HG03060 (cell line): ENCODE results near the gene CPA5.
"Not testable (repeated sequence)": the region's sequence is repeated elsewhere in the genome, so short reads cannot be mapped to it uniquely, and the experiment has no call there.

Source experiments
- ATAC-seq: cut with Tn5 transposase; IDR thresholded peaks from one replicate; pipeline ENCODE4 v1.9.1; 2021; ENCODE audit warnings: low read depth, moderate number of reproducible peaks; ENCODE audit not compliant: unreplicated experiment

The CPA5 gene

GRCh38 chr7:130374507-130374906, 29.9 kb downstream of the CPA5 start:
- ATAC-seq: no peak

GRCh38 chr7:130376461-130376860, 31.8 kb downstream of the CPA5 start:
- ATAC-seq: not testable (repeated sequence)

DNA sequence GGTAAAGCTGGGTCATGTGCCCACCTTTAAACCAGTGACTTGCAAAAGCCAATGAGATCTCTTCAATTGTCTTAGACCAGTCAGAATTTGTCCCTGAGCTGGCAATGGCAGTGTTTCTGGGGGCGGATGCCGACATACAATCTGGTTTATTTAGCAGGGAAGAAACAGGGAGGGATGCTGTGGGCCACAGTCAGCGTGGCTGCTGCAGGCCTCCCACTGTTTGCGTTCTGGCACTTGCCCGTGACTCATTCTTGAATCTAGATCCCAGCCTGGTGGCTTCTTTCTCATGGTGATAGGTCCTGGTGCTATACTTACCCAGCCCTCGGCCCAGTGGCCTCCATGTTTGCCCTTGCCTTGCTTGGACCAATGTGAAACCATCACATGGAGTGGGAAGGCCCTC, 32.6 kb downstream of the CPA5 start:
- ATAC-seq: no peak

- no peak for ATAC-seq
These were observed 34.4 kb downstream of the CPA5 start for GRCh38 chr7:130379019-130379418.

- no peak for ATAC-seq
These were observed 34.9 kb downstream of the CPA5 start for GRCh38 chr7:130379532-130379920.

DNA sequence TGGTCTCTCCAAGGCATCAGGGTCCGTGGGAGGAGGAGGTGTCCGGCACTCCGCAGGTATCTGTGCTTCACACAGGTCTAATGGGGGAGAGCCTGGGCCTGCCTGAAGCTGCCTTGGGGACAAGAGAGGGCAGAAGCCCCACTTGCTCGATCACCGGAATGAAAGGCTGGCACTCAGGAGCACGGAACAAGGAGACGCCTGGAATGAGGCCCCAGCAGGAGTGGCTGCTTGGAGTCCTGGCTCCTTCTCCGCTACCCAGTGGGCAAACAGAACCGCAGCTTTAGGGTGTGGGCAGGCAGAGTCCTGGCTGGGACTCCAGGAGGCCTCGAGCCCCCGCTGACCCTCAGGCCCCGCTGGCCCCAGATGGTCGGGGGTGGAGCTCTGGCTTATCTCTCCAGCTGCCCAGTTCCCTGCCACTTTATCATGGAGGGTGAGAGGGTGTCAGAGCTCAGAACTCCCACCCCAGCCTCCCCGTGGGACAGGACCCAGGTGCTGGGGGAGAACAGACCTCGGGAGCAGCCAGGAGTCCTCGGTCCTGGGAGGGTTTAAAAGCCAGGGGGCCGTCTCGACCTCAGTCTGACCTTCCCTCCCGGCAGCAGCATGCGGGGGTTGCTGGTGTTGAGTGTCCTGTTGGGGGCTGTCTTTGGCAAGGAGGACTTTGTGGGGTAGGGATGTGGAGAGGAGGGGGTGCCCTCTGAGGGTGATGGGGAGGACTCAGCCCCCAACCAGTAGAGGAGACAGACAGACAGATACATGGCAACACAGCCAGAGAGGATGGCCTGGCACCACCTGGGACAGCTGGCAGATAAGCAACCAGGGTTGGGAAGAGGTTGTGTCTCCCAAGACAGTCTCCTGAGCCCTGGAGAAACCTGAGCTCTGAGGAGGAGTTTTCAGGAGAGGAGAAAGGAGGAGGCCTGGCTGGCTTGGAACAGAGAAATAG, 35.6 kb downstream of the CPA5 start, which contains the start of gene CPA1:
Gene CPA1, plus strand, starts transcription at position 574 of the 940 bp plus-strand sequence. Its CDS starts 27 bp downstream, at position 601.
- ATAC-seq: no peak

GRCh38 chr7:130380861-130381455, 36.3 kb downstream of the CPA5 start:
- ATAC-seq: no peak

GRCh38 chr7:130381468-130382312, 37.1 kb downstream of the CPA5 start:
- no peak for ATAC-seq

DNA sequence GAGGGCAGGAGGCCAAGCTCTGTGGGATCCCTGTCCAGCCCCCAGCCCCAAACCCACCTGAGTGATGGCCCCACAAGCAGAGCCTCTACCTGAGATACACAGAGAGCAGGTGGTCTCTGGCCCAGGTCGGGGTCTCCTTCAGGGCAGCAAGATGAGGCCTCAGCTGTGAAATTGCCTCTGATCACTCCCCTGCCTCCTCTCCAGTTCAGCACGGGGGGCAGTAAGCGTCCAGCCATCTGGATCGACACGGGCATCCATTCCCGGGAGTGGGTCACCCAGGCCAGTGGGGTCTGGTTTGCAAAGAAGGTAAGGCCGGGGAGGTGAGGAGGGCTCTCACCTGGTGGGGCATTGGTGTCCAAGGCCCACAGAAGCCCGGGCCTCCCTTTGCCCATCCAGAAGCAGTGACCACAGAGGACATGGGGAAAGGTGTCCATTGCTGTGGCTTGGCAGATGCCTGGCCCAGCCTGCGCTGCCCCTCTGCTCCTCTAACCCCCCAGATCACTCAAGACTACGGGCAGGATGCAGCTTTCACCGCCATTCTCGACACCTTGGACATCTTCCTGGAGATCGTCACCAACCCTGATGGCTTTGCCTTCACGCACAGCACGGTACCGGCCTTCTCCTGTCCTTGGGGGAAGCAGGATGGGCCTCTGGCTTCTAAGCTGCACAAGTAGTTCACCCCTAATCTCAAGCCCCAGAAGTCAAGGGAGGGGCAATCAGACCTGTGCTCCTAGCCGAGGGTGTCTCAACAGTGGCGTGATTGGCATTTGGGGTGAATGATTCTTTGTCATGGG, 38.8 kb downstream of the CPA5 start:
- ATAC-seq: no peak

GRCh38 chr7:130384371-130384801, 39.8 kb downstream of the CPA5 start:
- ATAC-seq: no peak

DNA sequence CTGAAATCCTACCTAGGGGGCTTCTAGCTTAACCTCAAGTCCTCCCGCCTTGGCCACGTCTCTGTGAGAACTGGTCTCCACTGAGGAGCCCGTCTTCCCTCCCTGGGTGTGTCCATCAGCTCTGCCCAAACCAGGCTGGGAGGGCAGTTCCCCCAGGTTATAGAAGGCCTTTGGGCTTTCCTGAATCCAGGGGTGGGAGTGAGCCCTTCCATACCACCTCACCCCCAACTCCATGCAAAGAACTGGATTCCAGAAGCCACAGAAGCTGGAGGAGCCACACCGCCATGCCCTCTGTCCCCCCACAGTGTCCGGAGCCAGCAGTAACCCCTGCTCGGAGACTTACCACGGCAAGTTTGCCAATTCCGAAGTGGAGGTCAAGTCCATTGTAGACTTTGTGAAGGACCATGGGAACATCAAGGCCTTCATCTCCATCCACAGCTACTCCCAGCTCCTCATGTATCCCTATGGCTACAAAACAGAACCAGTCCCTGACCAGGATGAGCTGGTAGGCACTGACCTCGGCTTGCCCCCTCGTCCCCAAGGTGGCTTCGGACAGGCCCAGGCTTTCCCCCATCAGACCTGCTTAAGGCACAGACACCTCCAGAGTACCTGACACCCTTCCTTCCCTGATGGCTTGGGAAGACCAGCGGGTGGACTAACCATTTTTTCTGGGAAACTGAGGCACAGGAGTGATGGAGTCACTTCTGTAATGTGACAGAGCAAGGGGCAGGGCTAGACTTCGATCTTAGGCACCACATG, 40.4 kb downstream of the CPA5 start:
- no peak for ATAC-seq

- no peak for ATAC-seq
These were observed 41.0 kb downstream of the CPA5 start for GRCh38 chr7:130385600-130386066.

GRCh38 chr7:130386876-130387275, 42.3 kb downstream of the CPA5 start:
- no peak for ATAC-seq

GRCh38 chr7:130387306-130387627, 42.7 kb downstream of the CPA5 start:
- no peak for ATAC-seq

DNA sequence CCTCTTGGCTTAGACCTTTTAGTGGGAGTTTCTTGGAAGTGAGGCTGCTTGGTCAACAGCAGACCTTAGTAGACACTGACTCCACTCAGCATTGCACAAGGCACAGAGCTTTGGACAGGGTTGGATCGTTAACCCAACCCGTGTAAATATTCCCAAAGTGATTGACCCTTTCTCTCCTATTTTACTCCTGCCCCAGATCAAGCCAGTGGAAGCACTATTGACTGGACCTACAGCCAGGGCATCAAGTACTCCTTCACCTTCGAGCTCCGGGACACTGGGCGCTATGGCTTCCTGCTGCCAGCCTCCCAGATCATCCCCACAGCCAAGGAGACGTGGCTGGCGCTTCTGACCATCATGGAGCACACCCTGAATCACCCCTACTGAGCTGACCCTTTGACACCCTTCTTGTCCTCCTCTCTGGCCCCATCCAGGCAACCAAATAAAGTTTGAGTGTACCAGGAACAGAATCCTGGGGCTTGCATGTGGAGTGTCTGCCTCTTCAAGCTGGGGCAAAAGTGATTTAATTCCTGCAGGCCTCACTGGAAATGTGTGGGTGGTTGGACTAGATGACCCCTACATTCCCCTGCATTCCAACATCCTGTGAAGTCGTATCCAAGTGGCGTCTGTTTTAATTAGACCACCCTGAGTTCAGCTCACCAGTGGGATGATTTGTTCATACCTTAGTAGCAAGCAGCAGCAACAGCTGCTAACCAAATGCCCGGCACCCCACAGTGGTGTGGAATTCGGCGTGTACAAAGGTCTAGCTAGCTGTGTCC, 43.2 kb downstream of the CPA5 start:
- no peak for ATAC-seq

DNA sequence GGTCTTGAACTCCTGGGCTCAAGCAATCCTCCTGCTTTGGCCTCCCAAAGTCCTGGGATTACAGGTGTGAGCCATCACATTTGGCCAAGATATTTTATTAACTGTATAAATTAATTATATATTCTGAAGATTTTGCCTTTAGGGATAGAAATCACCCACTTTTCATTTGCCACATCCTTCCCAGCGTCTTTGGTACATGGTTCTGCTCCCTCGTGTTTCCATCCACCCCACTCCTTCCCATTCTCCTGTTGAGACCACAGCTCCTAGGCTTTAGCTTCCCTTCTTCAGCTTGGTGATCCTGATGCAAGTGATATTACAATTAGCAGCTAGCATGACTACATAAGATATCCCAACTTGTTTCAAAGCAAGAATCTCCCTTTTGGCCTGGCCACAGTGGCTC, 44.1 kb downstream of the CPA5 start:
- no peak for ATAC-seq

DNA sequence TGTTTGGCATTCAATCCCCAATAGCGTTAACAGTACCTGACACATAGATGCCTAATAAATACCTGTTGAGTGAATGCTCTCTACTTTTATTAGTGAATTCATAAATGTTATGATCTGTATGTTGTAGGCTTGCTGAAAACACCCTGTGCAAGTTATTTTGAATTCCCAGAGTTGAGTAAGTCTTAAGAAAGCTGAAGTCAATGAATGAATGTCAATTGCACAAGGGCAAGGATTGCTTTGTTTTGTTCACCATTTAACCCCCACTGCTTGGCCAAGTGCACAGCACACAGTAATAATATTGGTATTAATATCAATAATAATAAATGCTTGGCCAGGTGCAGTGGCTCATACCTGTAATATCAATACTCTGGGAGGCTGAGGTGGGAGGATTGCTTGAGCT, 45.9 kb downstream of the CPA5 start:
- ATAC-seq: no peak

DNA sequence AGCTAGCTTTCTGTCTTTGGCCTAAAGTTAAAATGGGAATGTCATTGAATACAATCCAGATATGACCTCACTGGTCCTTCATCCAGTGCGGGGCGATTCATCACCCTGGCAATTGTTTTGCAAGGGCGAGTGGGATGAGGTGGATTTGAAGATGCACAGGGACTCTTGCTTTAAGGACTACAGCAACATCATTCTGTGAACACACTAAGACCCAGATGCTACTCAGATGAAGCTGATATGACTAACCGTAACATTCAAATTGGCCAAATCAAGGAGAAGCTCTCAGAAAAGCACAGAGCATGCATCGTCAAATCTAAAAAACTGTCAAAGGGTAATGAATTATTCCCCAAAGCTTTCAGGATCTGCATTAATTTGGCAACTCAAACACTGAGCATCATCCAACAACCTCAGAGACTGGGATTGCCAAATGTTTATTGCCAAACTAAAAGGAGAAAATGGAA, 48.5 kb downstream of the CPA5 start:
- no peak for ATAC-seq
